ENCODE measurements around the gene CADM2. TPM values are rescaled to one million over a fixed set of nuclear protein-coding genes. Genes with fewer than 3 reads are reported as not detected.

The CADM2 gene
- total and polyA plus RNA-seq, 2 donors (not counting 3 experiments of a cell fraction or from before 2014, with no cell fraction given): not detected

DNA sequence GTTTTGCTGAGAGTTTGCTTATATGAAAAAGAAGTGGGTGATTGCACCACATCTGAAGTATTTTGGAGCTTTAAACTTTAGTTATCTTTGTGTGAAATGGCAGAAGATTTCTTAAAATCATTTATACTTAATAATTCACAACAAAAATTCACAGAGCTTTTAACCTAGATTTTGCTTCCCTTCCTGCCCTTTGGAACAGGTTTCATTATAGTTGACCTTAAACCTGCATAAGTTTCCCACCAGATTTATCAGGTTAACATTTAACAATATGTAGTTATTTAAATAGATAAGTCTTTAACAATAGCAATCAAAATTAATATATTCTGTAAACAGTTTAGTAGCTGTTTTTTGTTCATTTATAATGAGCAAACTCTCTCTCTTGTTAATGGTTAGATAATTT lies 30.3 kb downstream of the CADM2 start:
- Histone ChIP-seq H3K4me2 (ENCODE audit: insufficient read depth, low read length) (no peak overlapping the region), H2AFZ (ENCODE audit: low read depth, low read length) (no peak overlapping the region), H3K36me3 (ENCODE audit: control insufficient read depth in 2 of 2, extremely low read depth in 1 of 2, insufficient read depth in 2 of 2, low read length in 2 of 2) (no peaks in the 10 kb centered on the region), H3K9ac (replicated peaks; ENCODE audit: extremely low read depth, insufficient read depth, low read length) (no peak overlapping the region), H3K27ac (ENCODE audit: insufficient read depth, low read depth, low read length) (no peak overlapping the region), H3K9me3 (replicated peaks; ENCODE audit: control insufficient read depth, insufficient read depth, low read length) (no peaks in the 10 kb centered on the region), H3K4me1 (ENCODE audit: control insufficient read depth, extremely low read depth, insufficient read depth, low read length) (no peaks in the 10 kb centered on the region), H3K9me1 (replicated peaks; ENCODE audit: control insufficient read depth, extremely low read depth, insufficient read depth, low read length) (no peaks in the 10 kb centered on the region), H3K27me3 (ENCODE audit: control insufficient read depth in 2 of 2, insufficient read depth in 2 of 2, low read length in 2 of 2) (no peaks in the 10 kb centered on the region), H3K79me2 (ENCODE audit: control insufficient read depth, insufficient read depth, low read length) (no peaks in the 10 kb centered on the region), H4K20me1 (replicated peaks; ENCODE audit: control insufficient read depth, extremely low read depth, insufficient read depth, low read length) (no peaks in the 10 kb centered on the region), H3K4me3 (replicated peaks in 1 of 3; ENCODE audit: insufficient read depth in 1 of 3, low read depth in 1 of 3, low read length in 3 of 3) (no peak overlapping the region)
- intact Hi-C loops (cut with micrococcal nuclease) (no loop called here), dilution Hi-C loops (cut with MboI; ENCODE audit: extremely low pct_ligation_motif_present, low sequenced_read_pairs) (no loop called here)
- DNase-seq (ENCODE audit: low read depth, low spot score) (no peak), FAIRE-seq (no peak)
- TF ChIP-seq, protein P1, sequence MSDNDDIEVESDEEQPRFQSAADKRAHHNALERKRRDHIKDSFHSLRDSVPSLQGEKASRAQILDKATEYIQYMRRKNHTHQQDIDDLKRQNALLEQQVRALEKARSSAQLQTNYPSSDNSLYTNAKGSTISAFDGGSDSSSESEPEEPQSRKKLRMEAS (IDR thresholded peaks at IDR 0.05; ENCODE audit: insufficient read depth, insufficient read length): no peak
- TF ChIP-seq GATA2 (IDR thresholded peaks at IDR 0.05; ENCODE audit: insufficient read depth, insufficient read length, low read depth, low read length) (no peak), FOS (IDR thresholded peaks at IDR 0.05; ENCODE audit: borderline replicate concordance, insufficient read depth, low read length) (no peak), POLR2A (IDR thresholded peaks at IDR 0.05; ENCODE audit: low read depth, low read length) (no peak), POLR2AphosphoS5 (IDR thresholded peaks at IDR 0.05; ENCODE audit: insufficient read depth, low read depth, low read length) (no peak), JUN (IDR thresholded peaks at IDR 0.05; ENCODE audit: borderline replicate concordance, insufficient read depth, insufficient read length, low read depth) (no peak), MYC (IDR thresholded peaks at IDR 0.05; ENCODE audit: low read depth, low read length) (no peak), EZH2 (IDR thresholded peaks at IDR 0.05; ENCODE audit: borderline replicate concordance, low read depth, low read length, severe bottlenecking) (no peak)
- TF ChIP-seq, protein P2, sequence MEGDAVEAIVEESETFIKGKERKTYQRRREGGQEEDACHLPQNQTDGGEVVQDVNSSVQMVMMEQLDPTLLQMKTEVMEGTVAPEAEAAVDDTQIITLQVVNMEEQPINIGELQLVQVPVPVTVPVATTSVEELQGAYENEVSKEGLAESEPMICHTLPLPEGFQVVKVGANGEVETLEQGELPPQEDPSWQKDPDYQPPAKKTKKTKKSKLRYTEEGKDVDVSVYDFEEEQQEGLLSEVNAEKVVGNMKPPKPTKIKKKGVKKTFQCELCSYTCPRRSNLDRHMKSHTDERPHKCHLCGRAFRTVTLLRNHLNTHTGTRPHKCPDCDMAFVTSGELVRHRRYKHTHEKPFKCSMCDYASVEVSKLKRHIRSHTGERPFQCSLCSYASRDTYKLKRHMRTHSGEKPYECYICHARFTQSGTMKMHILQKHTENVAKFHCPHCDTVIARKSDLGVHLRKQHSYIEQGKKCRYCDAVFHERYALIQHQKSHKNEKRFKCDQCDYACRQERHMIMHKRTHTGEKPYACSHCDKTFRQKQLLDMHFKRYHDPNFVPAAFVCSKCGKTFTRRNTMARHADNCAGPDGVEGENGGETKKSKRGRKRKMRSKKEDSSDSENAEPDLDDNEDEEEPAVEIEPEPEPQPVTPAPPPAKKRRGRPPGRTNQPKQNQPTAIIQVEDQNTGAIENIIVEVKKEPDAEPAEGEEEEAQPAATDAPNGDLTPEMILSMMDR (IDR thresholded peaks at IDR 0.05; ENCODE audit: extremely low read depth in 1 of 2, insufficient read depth in 1 of 2, low read depth in 1 of 2, low read length in 2 of 2): no peak
- ChIA-PET CTCF (no interaction called here), POLR2A (no interaction called here)
- no TSS peak for BruUV-seq (replicated peaks)
